Activated T-cell treated with anti-CD3 and anti-CD28 coated beads for 48 hours (primary cell): ENCODE results near the gene WNT9A.

Source experiments
- DNase-seq: peaks from one replicate; pipeline ENCODE4 v3.0.0-alpha.2; 2020; ENCODE audit warnings: low read depth

The WNT9A gene

DNA sequence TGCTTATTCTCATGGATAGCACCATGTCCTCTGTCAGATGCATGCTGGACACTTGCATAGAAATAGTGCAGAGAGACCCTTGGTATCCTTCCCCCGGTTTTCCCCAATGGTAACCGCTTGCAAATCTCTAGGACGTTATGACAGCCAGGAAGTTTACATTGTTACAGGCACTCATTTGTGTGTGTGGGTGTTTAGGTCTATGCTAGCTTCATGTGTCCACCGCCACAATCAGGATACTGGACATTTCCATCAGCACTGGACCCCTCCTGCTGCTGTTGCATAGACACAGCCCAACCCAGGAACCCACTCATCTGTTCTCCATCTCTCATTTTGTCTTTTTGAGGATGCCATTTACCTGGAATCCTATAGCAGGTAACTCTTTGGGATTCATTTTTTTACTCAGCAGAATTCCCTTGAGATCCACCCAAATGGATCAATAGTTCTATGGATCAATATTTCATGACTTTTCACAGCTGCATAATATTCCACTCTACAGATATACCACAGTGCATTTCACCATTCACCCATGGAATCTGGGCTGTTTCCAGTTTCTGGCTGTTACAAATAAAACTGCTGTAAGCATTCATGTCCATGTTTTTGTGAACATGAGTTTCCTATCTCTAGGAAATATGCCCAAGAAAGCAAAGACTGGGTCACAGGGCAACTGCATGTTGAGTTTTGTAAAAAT lies 6.6 kb upstream of the WNT9A start:
- DNase-seq, result no peak

GRCh38 chr1:227953022-227953412 lies 5.3 kb upstream of the WNT9A start:
- DNase-seq, result no peak

DNA sequence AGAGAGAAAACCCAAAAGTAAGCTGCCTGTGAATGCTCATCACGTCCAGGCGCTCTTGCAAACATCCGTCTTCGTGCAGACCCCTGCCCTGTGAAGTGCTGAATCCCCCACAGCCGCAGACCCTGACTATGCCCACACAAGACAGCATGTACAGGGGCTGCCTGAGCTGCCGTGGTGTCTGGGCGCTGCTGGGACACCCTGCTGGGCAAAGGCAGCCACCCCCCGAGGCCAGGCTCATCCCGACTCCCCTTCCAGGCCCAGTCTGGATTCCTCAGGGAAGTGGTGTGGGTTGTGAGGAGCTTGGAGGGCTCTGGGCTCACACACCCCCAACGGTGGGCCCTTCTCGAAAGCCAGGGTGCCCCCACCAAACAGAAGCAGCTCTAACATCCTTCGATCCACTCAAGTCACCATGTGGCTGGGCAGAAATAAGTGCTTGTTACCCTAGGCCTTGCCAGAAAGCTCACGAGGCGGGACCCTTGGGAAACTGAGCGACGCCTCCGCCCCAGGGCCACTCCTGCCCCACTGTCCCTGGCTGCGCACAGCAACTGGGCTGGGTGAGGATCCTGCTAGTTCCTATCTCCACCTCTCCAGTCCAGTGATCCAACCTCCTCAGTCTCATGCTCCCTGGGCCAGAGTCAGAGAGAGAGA lies 4.8 kb upstream of the WNT9A start:
- no peak for DNase-seq

GRCh38 chr1:227951624-227952373 lies 4.1 kb upstream of the WNT9A start:
- no peak for DNase-seq

- DNase-seq, result no peak
Observed at GRCh38 chr1:227950735-227951346, 3.1 kb upstream of the WNT9A start.

DNA sequence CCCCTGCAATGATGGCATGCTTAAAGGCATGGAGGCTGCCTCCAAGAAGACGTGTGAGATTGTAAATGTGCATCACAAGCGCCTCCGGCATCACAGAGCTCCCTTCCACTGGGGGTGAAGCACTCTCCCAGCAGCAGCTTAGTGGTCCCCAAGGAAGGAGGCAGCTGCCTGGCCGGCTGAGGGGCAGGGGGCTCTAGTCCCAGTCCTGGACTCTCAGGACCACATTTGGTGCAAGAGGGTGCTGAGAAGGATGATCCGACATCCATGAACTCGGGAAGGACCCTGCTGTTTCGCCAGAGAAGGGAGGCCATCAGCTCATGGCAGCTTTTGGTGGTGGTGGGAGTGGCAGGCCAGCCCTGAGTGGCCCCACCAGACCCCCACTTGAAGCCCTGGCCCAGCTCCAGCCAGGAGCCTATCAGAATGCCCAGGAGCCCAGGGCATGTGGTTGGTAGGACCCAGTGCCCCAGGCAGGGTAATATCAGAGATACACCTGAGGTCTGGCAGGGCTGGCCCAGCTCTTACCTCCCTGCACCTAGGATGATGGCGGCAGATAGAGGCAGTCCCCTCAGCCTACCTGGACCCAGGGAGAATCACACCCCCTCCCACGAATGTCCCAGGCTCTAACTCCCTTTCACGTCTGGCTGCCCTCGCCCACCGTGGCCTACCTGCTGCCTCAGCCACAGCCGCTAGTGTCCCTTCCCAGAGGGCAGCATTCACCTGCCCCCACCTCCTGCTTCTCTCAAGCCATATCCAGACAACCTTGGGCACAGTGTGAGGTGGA lies 2.4 kb upstream of the WNT9A start:
- no peak for DNase-seq

DNA sequence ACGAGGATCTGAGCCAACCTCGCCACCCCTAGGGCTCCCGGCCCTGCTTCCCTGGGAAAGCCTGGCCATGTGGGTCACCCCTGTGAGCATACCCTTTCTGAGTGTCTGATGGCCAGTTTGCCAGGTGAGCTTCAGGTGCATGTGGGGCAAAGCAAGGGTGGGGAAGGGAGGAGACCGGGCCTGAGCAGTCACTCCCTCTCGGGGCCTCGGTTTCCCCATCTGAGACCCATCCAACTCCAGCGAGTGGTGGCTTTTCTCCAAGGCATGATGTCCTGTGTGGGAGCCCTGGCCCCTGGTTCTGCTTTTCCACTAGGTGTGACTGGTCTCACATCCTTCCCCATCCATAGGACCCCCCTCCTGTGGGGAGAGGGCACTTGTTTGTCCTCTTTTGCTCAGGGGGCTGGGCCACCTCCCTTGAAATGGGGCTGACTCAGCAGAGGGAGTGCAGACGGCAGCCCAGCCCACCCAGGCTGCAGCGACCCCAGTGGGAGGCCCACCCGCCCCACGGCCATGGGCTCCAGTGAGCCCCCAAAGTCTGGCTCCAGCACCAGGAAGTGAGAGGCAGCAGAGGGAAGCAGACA lies 1.7 kb upstream of the WNT9A start:
- no peak for DNase-seq

DNA sequence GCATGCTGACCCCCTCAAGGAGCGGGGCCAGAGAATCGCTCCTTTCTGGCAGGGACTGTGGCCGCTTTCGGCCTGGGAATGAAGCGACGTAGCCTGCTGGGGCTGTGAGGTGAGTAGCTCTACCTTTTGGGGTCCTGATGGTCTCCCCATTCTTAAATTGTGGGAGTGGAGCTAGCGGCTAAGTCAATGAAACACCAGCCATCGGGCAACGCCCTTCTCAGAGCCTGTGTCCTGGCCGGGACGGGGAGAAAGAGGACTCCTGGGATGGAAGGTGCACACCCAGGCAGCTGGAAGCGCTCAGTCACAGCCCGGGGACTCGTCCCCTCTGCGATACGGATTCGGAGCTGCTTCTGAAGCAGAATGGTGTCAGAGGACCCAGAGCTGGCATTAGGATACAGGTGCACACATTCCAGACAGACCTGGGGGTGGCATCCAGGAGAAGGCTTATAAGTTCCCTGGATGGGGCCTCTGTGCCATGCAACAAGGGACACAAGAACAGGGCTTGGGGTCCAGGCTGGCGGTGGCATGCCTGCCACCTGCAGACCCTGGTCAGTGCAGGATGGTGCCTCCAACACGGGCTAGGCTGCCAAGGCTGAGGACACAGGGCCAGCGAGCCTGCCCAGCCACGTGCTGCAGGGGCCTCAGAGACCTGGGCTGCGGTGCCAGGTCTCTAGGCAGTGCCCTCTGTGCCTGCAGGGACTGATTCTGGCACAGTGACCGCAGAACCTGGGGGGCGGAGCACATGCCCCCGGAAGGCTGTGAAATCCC lies 945 bp upstream of the WNT9A start:
- no peak for DNase-seq

GRCh38 chr1:227947386-227947675 lies 401 bp downstream of the WNT9A start:
- no peak for DNase-seq

DNA sequence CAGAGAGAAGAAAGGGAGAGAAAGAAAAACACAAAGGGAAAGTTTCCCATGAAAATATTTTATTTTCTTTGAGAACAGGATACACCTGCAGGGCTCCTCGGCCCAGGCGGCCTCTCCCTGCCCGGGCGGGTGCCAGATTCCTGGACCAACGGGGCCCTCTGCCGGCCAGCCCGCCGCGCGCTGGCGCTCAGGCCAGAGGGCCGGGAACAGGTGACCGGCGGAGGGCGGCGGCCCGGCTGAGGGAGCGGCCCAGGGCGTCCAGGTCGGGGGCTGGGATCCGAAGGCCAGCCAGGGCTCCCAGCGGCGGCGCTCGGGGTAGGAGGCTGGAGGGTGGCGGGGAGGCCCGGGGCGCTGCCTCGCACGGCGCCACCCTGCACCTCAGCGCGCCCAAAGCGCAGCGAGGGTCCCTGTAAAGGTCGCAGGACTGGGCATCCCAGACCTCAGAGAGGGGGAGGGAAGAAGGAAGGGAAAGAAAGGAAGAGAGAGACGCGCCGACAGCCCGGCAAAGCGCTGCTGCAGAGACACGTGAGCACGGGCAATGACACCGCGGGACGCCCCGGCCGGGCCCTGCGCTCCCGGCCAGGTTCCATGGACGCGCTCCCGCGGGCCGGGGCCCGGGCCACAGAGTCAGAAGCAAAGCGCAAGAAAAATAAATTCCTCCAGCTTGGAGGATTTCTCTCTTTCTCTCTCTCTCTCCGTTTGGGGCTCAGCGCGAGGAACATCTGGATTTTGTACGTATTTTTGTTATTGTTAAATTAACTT lies 927 bp downstream of the WNT9A start:
- DNase-seq, result peak; percentile 46

- DNase-seq, result no peak
Observed at GRCh38 chr1:227945891-227946623, 1.7 kb downstream of the WNT9A start.

GRCh38 chr1:227944931-227945890 lies 2.5 kb downstream of the WNT9A start:
- no peak for DNase-seq

DNA sequence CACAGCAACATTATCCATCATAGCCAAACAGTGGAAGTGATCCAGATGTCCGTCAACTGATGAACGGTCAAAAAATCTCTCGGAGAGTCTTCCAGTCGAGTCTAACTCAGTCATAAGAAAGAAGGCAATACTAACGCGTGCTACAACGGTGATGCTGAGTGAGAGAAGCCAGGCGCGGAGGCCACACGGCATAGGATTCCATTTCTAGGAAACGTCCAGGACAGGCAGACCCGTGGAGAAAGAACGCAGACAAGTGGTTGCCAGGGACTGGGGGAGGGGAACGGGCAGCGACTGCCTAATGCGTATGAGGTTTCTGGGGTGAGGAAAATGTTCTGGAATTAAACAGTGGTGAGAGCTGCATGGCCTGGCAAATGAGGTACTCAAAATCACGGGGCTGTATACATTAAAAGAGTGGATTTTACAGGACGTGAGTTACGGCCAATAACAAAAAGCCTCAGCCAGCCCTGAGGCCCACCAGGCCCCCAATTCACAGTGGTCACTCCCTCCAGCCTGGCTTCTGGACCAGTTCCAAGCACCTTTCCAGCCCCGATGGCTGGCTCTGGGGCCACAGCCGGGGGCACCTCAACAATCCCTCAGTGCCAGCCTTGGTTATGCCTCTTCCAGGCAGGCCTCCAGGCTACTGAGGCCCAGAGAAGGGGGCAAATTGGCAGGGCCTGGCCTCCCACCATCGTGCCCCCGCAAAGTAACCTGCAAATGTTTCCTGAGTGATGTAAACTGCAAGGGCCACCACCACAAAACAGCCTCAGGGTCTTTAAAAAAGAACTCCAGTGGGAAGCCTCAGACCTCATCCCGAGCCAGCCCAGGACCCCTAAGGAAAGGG lies 3.4 kb downstream of the WNT9A start:
- DNase-seq, result no peak

DNA sequence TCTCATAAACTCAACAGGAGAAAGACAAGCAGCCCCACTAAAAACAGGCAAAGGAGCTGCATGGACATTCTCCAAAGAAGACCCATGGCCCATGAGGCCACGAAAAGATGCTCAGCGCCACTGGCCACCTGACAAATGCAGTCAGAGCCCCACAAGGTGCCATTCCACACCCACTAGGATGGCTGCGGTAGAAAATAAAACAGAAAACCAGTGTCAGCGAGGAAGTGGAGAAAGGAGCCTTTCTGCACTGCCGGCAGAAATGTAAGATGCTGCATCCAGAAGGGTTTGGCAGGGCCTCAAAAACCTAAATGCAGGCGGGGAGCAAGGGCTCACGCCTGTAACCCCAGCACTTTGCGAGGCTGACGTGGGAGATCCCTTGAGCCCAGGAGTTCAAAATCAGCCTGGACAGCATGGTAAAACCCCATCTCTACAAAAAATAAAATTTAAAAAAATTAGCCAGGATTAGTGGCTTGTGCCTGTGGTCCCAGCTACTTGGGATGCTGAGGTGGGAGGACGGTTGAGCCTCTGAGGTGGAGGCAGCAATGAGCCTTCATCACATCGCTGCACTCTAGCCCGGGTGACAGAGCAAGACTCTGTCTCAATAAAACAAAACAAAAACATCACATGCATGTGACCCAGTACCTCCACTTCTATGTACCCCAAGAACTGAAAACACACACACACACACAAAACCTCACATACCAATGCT lies 4.2 kb downstream of the WNT9A start:
- no peak for DNase-seq

- DNase-seq, result no peak
Observed at GRCh38 chr1:227942716-227943261, 4.9 kb downstream of the WNT9A start.

DNA sequence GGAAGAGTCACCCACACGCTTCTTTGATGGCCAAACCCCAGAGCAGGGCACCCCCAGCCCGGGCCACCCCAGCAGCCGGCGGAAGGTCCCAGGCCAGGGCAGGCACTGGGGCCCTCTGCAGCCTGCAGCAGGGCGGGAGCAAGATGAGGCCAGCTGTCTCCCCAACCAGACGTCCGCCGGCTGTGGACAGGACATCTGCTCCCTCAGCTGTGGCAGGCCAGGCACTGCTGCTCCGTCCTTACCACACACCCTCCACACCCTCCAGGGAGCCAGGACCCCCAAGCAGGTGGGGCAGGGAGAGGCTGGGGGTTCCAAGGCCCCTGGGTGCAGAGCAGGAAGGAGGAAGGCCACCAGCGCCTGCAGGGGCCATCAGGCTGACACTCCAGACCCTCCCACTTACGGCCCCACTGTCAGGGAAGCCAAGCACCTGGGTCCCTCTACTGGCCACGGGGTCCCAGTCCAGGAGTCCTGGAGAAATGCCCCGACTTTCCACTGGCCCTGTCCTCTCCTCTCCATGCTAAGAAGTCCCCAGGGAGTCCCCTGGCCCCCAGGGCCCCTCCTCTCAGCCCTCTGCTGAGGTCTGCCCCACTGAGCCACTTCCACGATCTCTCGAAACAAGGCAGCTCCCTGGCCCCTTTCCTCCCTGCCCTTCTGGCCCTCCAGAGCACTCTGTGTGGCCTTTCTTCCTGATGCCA lies 5.6 kb downstream of the WNT9A start:
- no peak for DNase-seq
